CD4-positive, alpha-beta T cell treated with Interleukin-6 at 100 ng/mL for 8 hours (primary cell): ENCODE results near the gene FRMPD1.

Experiments
- DNase-seq: peaks from one replicate; pipeline ENCODE4 v3.0.0-alpha.2; 2020; ENCODE audit warnings: mixed read lengths, low spot score

FRMPD1 gene

GRCh38 chr9:37678789-37679273, 28.1 kb downstream of the FRMPD1 start:
- no peak for DNase-seq

GRCh38 chr9:37679649-37680402, 29.1 kb downstream of the FRMPD1 start:
- DNase-seq: no peak

GRCh38 chr9:37682951-37683350, 32.2 kb downstream of the FRMPD1 start:
- DNase-seq: no peak

- DNase-seq: no peak
Observed at GRCh38 chr9:37683531-37684371, 33.0 kb downstream of the FRMPD1 start.

GRCh38 chr9:37692622-37693221, 42.0 kb downstream of the FRMPD1 start:
- DNase-seq: no peak

- no peak for DNase-seq
Observed at GRCh38 chr9:37693260-37693659, 42.5 kb downstream of the FRMPD1 start.

- no peak for DNase-seq
Observed at GRCh38 chr9:37694355-37694754, 43.6 kb downstream of the FRMPD1 start.

GRCh38 chr9:37696528-37696927, 45.8 kb downstream of the FRMPD1 start:
- DNase-seq: no peak

GRCh38 chr9:37700131-37700530, 49.4 kb downstream of the FRMPD1 start:
- DNase-seq: no peak

- no peak for DNase-seq
Observed at GRCh38 chr9:37700900-37701299, 50.1 kb downstream of the FRMPD1 start.

GRCh38 chr9:37705787-37706186, 55.0 kb downstream of the FRMPD1 start:
- no peak for DNase-seq

- no peak for DNase-seq
Observed at GRCh38 chr9:37706290-37706689, 55.5 kb downstream of the FRMPD1 start.

- DNase-seq: no peak
Observed at GRCh38 chr9:37707748-37708147, 57.0 kb downstream of the FRMPD1 start.

- no peak for DNase-seq
Observed at GRCh38 chr9:37710046-37710445, 59.3 kb downstream of the FRMPD1 start.

- DNase-seq: no peak
Observed at GRCh38 chr9:37715260-37715659, 64.5 kb downstream of the FRMPD1 start.

- DNase-seq: no peak
Observed at GRCh38 chr9:37715991-37716505, 65.3 kb downstream of the FRMPD1 start.

GRCh38 chr9:37719526-37719925, 68.8 kb downstream of the FRMPD1 start:
- no peak for DNase-seq

GRCh38 chr9:37727013-37727412, 76.3 kb downstream of the FRMPD1 start:
- DNase-seq: no peak

GRCh38 chr9:37729499-37729898, 78.7 kb downstream of the FRMPD1 start:
- no peak for DNase-seq

- DNase-seq: no peak
Observed at GRCh38 chr9:37730256-37730655, 79.5 kb downstream of the FRMPD1 start.

- no peak for DNase-seq
Observed at GRCh38 chr9:37730839-37731238, 80.1 kb downstream of the FRMPD1 start.

GRCh38 chr9:37732086-37732741, 81.5 kb downstream of the FRMPD1 start:
- DNase-seq: no peak
